GM10847 (cell line): ENCODE measurements around the gene RPTOR.

ENCODE experiments used
- POLR2A ChIP-seq: IDR thresholded peaks from 2 replicates; pipeline ENCODE4 v1.6.1; 2011; ENCODE audit not compliant: insufficient read length; ENCODE audit errors: extremely low read depth

RPTOR gene

DNA sequence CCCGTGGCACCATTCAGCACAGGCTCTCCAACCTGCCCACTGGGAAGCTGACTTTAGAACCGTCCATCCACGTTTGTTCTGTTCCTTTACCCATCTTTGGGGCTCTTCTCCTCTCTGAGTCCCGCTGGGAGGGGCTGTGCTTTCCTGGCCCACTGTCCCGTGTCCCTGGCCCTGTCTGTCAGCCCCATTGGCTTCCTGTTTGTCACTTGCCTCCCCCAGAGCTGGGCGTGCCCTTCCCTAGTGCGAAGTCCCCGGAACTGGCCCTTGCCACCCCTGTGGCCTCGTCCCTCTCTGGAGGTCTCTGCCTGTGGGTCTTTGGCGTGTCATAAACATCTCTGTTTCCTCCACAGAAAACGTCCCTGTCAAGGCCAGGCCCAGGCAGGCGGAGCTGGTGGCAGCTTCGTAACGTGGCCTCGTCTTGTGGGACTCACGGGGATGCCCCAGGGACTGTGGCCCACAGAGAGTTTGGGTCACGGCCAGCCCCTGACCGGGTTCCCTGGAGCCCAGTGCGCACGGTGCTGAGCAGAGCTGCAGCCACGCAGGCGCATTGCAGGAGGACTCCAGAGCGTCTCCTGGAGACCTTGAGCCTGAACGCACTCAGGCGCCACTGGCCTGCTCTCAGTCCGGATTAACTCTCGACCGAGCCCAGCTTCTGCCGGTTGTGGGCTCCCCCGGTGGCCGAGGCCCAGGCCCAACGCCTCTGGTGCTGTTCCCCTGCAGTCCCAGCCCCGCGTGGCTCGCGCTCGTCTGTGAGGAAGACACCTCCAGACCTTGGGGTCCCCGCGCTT is 454.3 kb downstream of the RPTOR start:
- TF ChIP-seq POLR2A, result no peak

DNA sequence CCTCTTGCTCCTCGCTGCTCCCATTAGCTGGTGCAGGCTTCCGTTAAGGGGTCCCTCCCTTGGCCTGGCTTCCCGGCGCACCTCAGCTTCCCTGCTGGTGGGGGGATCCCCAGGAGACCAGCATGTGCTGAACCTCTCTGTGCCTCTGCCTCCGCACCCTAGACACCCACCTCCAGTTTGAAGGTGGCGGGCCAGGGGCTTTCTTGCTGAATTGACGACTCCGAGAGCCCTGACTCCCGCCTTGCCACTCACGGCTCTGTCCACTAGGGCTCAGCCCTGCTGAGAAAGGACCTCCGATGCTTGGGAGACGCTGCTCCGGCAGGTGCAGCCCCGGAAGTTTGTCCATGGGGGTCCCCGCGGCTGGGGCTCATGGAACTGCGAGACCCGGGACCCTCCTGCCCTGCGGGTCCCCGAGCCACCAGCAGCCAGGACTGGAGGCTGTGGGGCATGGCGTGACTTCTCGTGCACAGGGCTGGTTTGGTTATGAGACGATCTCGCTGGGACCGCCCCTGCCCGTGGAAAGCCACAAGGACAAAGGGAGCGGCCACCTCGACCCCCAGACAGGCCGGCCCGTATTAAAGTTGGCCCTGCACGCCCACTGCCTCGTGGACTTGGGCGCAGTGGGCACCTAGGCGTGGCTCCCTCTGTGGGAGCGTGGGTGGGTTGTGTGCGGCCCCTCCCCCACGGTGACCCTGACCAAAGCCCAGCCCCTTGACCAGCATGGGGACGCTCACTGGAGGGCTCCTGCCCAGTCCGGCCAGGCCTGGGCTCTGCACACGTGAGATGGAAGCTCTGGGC is 455.1 kb downstream of the RPTOR start:
- no peak for TF ChIP-seq POLR2A

DNA sequence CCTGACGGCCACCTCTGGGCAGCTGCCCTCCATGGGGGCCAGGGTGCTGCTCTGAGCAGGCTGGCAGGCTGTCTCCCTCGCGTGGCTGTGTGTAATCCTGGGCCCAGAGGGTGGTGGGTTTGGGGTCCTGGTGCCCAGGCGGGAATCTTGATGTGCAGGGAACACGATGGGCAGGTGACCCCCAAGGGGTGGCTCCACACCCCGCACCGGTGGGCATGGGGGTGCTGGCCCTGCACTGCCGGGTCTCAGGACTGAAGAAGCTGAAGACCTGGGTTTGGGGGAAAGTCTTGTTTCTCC is 455.6 kb downstream of the RPTOR start:
- no peak for TF ChIP-seq POLR2A

- TF ChIP-seq POLR2A, result no peak
Observed at GRCh38 chr17:81000631-81001357, 456.2 kb downstream of the RPTOR start.

- TF ChIP-seq POLR2A, result no peak
Observed at GRCh38 chr17:81002013-81002384, 457.4 kb downstream of the RPTOR start.

- TF ChIP-seq POLR2A, result no peak
Observed at GRCh38 chr17:81002409-81003361, 458.0 kb downstream of the RPTOR start.

GRCh38 chr17:81003711-81004475 is 459.3 kb downstream of the RPTOR start:
- no peak for TF ChIP-seq POLR2A

DNA sequence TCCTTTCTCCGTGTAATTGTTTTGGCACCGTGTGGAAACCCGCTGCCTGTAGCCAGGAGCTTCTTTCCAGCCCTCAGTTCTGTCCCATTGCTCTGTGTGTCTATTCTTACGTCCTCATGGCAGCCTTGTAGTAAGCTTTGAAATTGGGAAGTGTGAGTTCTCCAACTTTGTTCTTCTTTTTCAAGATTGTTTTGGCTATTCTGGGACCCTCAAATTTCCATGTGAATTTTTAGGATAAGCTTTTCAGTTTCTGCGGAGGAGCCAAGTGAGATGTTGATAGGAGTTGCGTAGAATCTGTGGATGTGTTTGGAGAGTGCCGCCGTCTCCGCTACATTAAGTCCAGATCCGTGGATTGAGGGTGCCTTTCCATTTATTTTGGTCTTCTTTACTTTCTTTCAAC is 462.3 kb downstream of the RPTOR start:
- no peak for TF ChIP-seq POLR2A

- TF ChIP-seq POLR2A, result no peak
Observed at GRCh38 chr17:81008140-81008539, 463.5 kb downstream of the RPTOR start.

DNA sequence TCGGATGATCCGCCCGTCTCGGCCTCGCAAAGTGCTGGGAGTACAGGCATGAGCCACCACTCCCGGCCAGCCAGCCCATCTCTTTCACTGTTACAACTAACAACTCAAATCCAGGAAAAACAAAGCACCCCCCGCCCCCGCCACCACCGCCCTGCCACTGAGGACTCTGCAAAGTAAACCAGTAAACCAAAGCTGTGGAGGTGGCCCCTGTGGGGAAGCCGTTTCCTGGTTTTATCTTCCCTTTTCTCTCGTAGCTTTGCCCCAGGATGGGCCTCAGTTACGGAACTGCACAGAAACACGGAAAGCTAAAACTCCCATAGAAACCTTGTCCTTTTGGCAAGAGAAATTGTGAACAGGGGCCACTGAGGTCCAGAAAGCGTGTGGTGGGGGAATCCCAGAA is 464.5 kb downstream of the RPTOR start:
- TF ChIP-seq POLR2A, result no peak

GRCh38 chr17:81010935-81011334 is 466.3 kb downstream of the RPTOR start:
- TF ChIP-seq POLR2A, result no peak

DNA sequence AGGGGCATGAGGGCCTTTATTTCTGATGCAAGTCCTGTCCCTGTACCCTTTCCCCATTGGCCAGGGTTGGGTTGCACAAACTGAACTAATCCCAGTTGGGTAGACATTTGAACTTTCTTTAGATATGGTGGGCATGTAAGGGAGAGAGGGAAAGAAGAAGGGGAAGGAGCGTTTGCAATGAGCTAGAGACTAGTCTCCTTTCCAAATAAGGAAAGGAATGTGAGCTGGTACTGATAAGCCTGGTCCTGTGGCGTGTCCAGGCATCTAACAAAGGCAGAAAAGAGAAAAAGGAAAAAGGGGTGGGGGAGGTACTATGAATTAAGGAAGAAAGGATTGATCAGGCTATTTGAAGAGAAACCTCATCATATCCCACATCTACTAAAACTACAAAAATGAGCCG is 467.3 kb downstream of the RPTOR start:
- no peak for TF ChIP-seq POLR2A

GRCh38 chr17:81012574-81013447 is 468.2 kb downstream of the RPTOR start:
- TF ChIP-seq POLR2A, result no peak
